Activated CD4-positive, CD25-positive, alpha-beta regulatory T cell (primary cell): ENCODE results near the gene OVCH1.
"Not testable (repeated sequence)": the region's sequence is repeated elsewhere in the genome, so short reads cannot be mapped to it uniquely, and the experiment has no call there.

Experiments used
- DNase-seq, 4 experiments: peaks; one replicate each; lab custom pipeline; 2025; lab: John Stamatoyannopoulos, UW

OVCH1 gene

DNA sequence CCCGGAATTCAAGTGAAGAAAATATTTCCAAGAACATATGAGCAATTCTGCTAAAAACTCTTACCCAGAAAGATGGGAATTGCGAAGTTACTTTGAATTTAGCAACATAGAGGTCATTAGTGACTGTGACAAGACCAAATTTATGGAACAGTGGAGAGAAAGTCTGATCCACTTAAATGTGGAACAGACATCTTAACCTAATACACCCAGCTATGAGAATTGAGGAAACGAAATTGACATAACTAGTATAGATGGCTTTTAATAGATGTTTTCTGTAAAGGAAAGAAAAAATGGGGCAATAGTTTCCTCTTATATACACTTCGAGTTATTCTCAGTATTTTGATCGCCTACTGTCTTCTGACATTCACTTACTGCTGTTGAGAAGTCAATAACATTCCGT is 4.6 kb downstream of the OVCH1 start:
- no peak for DNase-seq

DNA sequence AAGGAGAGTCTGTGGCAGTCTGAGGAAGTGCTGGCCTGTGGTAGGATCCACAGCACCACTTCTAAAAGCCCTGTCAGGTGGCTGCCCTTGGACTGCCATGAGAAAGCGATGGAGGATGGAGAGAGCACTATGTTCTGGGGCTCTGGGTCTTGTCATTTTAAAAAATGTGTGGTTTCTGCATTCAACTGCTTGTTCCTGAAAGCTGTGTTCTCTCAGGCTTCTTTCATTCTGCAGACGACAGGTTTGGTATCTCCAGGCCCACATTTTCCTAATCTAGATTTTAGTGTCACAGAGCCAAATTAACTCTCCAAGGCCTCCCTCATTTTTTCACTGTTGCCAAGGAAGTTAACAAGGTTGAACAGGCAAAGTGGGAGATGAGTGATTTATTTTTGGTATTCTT is 10.5 kb downstream of the OVCH1 start:
- DNase-seq: no peak

DNA sequence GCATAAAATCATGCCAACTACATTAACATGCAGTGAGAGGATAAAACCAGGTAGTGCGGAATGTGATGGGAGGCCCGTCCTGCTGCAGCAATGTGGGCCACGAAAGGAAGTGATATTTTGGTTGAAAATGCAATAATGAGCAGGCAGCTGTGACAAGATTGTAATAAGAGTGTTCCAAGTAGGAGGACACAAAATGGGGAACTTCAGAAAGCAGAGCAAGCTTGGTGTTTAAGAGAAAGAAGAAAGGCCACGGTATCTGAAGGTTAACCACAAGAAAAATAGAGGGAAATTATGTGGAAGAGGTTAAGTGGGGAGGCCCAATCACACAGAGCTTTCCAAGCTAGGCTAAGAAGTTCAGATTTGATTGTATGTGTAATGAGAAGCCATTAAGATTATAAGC is 34.3 kb downstream of the OVCH1 start:
- DNase-seq: no peak

DNA sequence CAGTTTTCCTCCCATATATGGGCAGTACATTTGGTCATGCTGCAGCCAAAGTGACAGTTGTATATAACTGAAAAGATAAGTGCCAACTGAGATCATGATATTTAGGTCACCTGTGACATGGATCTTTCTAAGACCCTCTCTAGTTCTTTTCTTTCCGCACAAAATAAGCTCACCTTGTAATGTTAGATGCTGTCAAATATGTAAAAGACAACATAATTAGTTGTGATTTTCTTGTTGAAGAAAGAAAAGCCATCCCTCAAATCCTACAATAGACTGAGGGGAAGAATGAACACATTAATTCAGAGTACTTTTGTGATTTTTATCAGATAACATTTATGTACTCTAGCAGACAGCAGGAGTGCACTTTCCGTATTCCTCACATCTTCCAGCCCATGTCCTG is 37.4 kb downstream of the OVCH1 start:
- no peak for DNase-seq

DNA sequence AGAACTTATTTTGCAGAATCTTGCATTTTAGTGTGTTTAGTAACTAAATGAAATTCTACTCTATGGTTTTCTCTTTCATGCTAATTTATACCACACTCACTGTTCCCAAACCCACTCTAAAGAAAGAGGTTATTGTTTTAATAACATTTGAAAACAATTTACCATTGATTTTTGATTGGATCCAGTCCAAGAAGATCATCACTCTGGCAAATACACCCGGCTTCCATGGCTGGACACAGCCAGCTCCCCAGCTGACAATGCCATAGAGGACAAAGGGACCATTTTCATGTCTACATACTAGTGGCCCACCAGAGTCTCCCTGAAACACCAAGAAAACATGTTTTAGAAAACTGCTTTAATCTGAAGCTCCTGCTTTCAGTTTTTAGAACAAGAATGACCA is 42.4 kb downstream of the OVCH1 start:
- no peak for DNase-seq

DNA sequence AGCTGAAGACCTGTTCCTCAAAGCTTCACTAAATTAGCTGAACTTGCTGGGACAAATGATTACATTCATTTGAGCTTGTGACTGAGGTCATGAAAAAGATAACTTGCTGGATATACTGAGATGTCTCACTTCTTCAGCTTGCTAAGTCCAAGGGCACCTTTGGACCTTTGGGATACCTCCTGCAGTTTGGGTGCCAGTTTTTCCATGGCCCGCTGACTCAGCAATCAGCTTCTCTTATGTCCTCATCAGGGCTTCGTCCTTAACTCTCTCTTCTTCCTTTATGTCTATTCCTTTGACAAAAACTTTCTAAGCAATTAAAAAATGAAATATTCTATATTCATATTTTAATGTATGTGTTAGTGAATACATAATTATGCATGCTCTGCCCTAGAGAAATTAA is 45.6 kb downstream of the OVCH1 start:
- DNase-seq: no peak

DNA sequence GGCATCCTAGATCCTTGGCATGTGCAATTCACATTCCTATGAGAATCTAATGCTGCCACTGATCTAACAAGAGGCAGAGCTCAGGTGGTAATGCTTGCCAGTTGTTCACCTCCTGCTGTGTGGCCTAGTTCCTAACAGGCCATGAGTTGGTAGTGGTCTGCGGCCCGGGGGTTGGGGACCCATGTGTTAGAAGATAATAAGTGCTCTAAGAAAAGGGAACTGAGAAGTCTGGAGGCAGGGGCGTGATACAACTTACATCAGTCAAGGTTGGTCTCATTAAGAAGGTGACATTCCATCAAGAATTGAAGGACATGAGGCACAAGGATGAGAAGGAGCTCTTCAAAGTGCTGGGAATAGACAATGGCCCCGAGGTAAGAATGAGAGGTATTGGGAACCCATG is 49.3 kb downstream of the OVCH1 start:
- DNase-seq: no peak

DNA sequence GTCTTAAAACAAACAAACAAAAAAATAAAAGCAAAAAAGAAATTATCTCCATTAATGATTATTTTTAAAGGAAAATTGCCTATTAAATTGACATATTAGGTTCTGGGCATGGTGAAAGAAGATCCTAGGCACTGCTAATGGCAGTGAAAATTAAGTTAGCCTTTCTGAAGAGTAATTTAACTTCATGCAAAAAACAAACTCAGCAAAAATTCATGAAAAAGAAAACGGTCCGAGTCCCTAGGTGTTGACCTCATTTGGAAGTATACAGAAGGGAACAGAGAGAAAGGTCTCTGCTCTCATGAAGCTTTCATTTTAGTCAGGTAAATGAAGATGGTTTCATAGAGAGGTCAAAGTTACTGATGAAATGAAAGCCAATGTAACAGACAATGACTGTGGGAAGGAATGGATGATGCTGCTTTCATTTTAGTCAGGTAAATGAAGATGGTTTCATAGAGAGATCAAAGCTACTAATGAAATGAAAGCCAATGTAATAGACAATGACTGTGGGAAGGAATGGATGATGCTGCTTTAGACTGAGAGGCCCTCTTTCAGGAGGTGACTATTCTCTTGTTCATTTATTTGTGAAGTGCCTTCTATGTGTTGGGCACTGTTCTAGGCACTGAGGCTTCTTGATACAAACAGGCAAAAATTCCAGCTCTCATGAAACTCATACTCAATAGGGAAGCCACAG is 50.1 kb downstream of the OVCH1 start:
- no peak for DNase-seq

DNA sequence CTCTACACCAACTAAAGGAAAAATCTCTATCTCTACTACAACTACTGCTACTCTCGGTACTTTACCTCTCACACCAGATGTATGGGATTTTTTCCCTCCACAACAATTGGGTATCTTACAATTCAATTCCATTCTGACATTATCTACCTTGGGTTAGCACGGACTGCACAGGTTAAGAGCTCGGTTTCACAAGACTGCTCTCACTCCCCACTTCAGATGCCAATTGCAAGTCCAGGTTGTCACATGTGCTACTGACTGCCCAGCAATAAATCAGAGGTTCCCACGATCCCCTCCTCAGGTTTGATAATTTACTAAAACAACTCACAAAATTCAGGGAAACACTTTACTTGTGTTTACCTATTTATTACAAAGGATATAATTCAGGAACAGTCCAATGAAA is 58.0 kb downstream of the OVCH1 start:
- DNase-seq: no peak

DNA sequence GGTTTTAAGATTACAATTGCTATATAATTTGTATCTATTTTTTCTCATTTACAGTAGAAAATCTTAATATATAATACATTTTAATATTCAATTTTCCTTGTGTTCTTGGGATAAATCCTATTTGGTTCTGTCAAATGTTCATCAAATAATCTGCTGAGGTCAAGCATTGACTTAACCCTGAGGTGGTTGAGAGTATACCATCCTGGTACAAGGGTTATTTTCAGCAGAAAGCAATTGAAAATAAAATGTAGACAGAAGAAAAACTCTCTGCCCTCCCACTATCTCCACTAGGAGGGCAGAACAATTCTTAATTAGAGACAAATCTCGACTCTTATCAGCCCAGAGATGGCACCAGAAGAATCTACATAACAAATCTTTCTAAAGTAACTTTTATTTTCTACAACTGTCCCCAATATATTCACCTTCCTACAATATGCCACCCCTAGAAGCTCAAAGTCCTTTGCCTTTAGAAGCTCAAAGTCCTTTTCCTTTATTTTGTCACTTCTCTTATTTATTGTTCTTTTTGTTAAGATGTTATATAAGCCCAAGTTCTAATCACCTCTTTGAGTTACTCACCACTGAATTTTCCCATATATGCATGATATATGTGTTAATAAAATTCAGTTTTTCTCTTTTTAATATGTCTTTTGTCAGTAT is 58.6 kb downstream of the OVCH1 start:
- no peak for DNase-seq

DNA sequence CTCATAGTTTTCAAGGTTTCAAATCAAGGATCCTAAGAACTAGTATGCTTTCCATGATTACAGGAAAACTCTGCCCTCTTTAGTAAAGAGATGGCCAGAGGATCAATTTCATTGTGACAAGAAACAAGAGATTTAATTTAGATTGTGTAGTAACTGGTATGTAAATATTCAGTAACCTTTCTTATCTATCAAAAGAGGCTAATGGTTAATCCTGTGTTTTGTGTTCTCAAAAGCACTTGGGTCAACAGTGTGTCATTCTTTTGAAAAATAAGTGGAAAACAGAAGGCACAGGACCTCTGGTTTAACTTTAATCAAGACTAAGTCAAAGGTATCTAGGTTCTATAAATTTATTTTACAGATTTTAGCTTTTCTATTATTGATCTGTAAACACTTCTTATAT is 59.9 kb downstream of the OVCH1 start:
- DNase-seq: no peak

DNA sequence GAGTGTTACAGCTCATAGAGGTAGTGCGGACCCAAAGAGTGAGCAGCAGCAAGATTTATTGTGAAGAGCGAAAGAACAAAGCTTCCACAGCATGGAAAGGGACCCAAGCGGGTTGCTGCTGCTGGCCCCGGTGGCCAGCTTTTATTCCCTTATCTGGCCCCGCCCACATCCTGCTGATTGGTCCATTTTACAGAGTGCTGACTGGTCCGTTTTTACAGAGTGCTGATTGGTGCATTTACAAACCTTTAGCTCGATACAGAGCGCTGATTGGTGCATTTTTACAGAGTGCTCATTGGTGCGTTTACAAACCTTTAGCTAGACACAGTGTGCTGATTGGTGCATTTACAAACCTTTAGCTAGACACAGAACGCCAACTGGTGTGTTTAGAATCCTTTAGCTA is 60.7 kb downstream of the OVCH1 start:
- DNase-seq: not testable (repeated sequence)

DNA sequence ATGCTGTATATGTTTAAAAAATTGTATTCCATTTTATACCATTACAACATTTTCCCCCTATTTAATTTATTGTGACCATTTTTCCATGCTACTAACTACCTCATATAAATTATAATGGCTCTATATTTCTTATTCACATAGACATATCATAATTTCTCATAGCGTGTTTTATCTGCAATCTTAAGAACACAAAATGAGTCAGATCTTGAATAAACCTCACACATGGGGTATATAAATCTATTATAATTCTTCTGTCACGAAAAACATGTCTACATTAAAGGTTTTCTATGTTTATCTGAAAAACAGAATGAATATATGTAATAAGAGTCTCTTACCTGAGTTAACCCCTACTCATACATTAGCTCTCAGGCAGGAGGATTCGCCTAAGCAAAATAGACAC is 66.0 kb downstream of the OVCH1 start:
- no peak for DNase-seq

DNA sequence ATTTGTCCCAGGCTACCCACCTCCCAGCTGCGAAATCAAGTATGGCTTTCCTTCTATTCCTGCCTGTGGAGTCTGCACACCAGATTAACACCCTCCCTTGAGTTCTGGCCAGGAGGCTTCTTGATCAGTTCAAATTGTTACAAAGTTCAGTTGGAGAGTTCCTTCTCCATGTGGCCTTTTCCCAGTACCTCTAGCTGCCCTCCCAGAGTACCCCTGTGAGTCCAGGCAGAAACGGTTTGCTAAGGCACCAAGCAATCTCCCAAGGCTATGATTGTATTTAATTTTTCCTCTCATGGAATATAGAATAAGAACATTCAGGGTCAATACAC is 66.8 kb downstream of the OVCH1 start:
- DNase-seq: no peak

DNA sequence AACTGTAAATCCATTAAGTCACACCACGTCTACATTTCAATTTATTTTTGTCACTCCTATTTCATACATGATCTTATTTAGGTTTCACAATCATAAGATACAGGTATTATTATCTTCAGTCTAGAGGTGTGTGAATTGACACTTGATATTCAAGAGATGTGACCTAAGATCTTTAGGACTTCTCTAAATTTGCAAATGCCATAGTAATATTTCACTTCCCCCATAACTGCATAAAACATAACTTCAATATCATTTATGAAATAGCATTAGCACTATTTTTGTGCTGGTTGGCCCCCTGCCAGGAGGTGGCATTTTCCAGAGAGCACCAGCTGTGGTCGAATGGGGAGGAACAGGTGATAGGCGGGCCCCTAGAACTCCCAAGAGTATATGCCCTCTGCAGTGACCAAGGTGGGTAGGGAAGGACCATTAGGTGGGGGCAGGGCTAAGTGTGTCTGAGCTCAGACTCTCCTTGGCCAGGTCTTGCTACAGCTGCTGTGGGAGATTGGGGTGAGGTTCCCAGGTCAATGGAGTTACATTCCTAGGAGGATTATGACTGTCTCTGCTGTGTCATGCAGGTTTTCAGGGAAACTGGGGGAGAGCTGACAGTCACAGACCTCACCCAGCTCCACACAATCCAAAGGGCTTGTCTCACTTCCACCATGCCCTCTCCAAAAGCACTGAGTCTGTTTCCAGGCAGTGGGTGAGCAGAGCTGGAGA is 67.3 kb downstream of the OVCH1 start:
- no peak for DNase-seq

DNA sequence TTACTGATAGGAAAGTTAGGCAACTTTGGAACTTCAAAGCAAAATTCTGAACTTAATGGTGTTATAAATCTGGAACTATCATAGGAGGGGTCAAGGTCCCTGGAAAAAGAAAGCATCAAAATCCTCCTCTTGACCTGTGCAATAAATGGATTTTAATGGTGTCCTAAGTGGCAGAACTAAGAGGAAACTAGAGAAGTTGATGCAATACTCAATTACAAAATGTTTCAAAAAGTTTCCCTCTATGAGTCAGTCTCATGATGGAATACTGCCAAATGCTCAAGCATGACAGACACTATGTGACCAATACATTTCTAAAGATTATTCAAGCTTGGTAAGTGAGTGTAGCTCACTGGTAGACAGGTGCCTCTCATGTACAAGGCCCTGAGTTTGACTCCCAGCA is 68.9 kb downstream of the OVCH1 start:
- DNase-seq: no peak

DNA sequence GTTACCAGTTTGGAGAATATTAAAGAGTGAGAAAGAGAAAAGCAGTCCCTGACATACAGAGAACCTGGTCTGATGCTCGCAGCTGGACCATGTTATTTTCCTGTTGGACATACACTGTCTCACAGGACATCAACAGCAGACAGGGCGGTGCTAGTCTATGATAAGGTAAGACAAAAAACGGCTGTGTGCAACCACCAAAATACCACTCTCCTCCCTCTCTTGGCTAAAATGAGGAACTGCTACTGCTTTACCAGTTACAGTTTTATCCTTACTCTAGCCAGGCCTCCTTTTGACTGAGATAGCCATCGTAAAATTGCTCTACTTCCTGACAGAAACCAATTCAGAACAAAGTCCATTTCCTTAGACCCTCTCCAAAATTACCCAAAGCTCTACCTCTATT is 69.5 kb downstream of the OVCH1 start:
- no peak for DNase-seq

DNA sequence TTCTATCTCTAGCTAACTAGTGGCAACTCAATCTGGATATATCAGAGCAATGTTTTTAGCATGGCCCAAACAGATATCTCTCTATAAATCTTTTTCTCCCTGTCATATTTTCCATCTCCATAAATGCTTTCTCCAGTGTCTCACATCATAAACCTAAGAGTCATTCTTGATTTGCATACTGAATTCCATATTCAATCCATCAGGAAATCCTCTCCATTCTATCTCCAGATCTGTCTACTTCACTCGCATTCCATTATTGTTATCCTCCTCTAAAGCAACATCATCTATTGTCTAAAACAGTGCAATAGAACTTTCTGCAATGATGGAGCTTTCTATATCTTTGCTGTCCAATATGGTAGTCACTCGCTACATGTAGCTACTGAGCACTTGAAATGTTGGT is 71.0 kb downstream of the OVCH1 start:
- DNase-seq: no peak

DNA sequence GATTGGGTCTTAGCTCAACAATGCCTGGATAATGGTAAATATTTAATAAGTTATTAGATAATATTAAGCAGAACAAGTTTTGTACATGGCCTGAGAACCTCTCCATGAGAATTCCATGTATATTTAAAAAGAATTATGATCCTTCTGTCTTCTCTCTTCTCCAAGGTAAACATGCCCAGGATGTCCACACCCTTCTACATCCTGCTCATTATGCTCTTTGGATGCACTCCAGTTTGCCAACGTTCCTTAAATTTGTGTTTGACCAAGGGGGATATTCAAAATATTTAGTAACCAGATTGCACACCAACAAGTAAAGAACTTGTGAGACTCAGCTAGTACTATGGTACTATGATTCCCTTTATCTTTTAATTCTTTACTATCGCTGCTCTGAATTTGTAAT is 71.8 kb downstream of the OVCH1 start:
- DNase-seq: no peak

DNA sequence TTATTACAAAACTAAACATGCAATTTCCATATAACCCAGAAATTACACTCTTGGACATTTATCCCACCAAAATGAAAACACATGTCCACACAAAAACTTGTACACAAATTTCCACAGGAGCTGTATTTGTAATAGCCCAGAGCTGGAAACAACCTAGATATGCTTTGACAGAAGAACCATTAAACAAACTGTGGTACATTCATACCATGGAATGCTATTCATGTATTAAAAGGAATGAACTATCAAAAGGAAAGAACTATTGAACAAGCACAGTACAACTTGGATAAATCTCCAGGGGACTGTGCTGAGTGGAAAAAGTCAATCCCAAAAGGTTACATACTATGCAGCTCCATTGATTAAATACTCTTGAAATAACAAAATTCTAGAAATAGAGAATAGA is 80.7 kb downstream of the OVCH1 start:
- no peak for DNase-seq

DNA sequence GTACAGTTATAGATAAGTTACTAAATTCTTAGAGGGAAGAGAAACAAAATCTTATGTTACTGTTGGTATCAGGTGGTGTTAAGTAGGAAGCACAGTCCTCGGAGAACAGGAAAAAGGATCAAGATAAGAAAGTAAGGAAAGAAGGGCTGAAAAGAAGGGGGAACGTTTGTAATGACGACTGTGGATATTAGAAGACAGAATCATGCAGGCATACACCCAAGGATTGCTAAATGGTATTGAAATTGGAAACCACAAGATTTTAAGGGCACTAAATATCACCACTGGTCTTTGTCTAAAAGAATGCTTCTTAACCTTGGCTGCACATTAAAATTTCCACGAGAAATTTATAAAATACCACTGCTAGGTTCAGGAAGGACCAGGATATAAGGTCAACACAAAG is 82.4 kb downstream of the OVCH1 start:
- no peak for DNase-seq

DNA sequence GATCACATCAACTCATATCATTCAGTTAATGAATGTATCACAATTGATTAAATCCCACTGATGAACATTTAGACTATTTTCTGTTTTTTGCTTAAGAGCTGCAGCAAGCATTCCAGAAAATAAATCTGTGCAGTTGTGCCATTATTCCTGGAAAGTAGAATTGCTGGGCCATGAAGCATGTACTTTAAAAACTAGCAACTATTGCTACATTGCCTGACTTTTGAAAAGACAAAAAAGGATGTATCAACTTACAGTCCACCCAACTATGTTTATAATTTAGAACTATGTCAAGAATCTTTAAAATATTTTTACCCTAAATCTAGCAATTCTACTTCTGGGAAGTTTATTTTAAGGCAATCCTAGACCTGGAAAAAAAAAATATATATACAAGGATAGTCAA is 83.1 kb downstream of the OVCH1 start:
- no peak for DNase-seq

DNA sequence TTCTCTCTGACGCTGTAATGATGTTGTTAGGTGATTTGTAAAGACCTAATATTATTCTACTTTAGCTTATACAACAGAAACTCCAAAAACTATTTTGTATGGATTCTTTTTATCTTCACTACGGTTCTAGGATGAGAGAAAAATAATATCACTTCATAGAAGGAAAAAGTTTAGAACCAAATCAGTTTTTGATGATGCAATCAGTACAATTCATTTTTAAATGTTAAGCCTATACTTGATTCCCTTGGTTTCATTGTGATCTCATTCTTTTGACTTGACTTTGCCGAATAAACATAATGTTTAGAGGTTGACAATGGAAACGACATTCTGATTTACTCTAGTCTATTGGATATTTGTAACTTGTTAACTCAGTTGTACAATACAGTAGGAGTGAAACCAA is 91.9 kb downstream of the OVCH1 start:
- no peak for DNase-seq

DNA sequence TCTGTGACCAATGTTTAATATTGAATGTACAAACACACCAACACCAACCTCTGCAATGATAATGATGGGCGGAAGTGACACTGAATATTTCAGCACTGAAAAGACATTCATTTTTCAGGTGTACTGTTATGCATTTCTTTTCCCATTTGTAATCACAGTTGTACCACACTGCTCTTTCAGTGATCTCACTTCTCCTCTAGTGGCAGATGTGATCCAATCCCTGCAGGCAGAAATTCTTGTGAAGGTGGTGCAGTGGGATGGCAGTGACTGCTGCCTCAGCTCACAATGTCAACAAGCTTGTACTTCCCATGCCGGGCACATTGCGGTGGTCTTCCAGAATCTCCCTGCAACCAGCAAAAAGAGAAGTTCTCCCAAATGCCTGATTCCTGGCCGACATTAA is 93.5 kb downstream of the OVCH1 start:
- no peak for DNase-seq
